Activated naive CD8-positive, alpha-beta T cell treated with anti-CD3 and anti-CD28 coated beads, Interleukin-2, amount 10 ng/mL, durations not matched to agents 7 days and 5 days (primary cell): ENCODE measurements around the gene GPR3. TPM values are rescaled to one million over a fixed set of nuclear protein-coding genes. Genes with fewer than 3 reads are reported as not detected.
A peak's percentile ranks its signal among the peaks of the same experiment; 100 is the strongest.

Experiments used
- ATAC-seq: fragments of 150-1000 bp; cut with Tn5 transposase; one replicate; pipeline ENCODE4 v1.10.0; 2021; ENCODE audit warnings: low read depth, moderate library complexity
- POLR2A ChIA-PET: fragments of 350-600 bp; sonication (Branson Sonifier 250); formaldehyde crosslinking; loops from one replicate; lab custom pipeline; 2021; ENCODE audit warnings: antibody characterized with exemption; lab: Charles Lee
- DNase-seq: peaks from one replicate; pipeline ENCODE4 v3.0.0; 2021
- H3K27ac Mint-ChIP-seq: one replicate; pipeline ENCODE4 v1.8.0; 2022; ENCODE audit warnings: mild to moderate bottlenecking, mixed read lengths
- H3K27me3 Mint-ChIP-seq: one replicate; pipeline ENCODE4 v1.8.0; 2022; ENCODE audit warnings: mild to moderate bottlenecking, moderate library complexity, mixed read lengths
- H3K36me3 Mint-ChIP-seq: one replicate; pipeline ENCODE4 v1.8.0; 2021; ENCODE audit warnings: mild to moderate bottlenecking, mixed read lengths
- H3K4me1 Mint-ChIP-seq: one replicate; pipeline ENCODE4 v1.8.0; 2021; ENCODE audit warnings: mixed read lengths
- H3K4me3 Mint-ChIP-seq: one replicate; pipeline ENCODE4 v1.8.0; 2022; ENCODE audit warnings: mild to moderate bottlenecking, moderate library complexity, mixed read lengths
- H3K9me3 Mint-ChIP-seq: one replicate; pipeline ENCODE4 v1.8.0; 2021; ENCODE audit warnings: mixed read lengths
- total RNA-seq, 2 experiments: library from RNA; stranded (reverse); gene quantifications; one replicate each; pipeline ENCODE4 v1.2.3, GENCODE V29; 2021

GPR3 gene
- total RNA-seq, 2 experiments from 2014 or later: 0.42 to 0.43 TPM

DNA sequence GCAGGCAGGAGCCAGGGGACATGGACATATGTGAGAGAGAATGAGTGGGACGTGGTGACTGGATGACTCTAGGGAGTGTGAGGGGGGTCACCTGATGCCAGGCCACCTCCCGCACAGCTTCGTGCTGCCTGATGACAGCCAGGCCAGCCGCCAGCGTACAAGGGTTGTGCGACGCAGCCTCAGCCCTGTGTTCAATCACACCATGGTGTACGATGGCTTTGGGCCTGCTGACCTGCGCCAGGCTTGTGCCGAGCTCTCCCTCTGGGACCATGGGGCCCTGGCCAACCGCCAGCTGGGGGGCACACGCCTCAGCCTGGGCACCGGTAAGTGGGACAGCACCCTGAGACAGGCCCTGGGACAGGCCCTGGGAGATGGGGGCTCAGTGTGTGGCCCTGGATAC lies 39.3 kb upstream of the GPR3 start:
- peaks cover 13% of the 10 kb centered on the region for H3K4me1 Mint-ChIP-seq
- POLR2A ChIA-PET: interaction anchor here (1.3 to 1.5 kb wide), 2 partner anchors 10 to 12 kb away, joined by 3 to 5 read pairs; no protein-coding TSS in a partner anchor
- H3K27me3 Mint-ChIP-seq: no peaks in the 10 kb centered on the region
- H3K36me3 Mint-ChIP-seq: peaks cover under 1% of the 10 kb centered on the region
- no peak overlapping the region for H3K4me3 Mint-ChIP-seq
- H3K27ac Mint-ChIP-seq: no peak overlapping the region
- DNase-seq (no peak), ATAC-seq (no peak)
- H3K9me3 Mint-ChIP-seq: no peaks in the 10 kb centered on the region

DNA sequence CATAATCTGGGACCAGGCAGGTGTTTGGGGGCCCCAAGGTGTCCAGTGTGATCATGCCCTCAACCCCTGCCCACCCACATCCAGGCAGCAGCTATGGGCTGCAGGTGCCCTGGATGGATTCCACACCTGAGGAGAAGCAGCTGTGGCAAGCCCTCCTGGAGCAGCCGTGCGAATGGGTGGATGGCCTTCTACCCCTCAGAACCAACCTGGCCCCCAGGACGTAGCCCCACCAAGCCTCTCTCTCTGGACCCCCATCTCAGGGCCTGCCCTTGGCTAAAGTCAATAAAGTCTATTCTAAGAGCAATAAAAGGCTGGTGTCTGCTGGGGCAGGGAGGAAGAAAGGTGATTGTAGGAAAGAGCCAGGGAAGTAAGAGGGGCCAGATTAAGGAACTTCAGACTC lies 38.8 kb upstream of the GPR3 start:
- peaks cover 13% of the 10 kb centered on the region for H3K4me1 Mint-ChIP-seq
- no peaks in the 10 kb centered on the region for H3K27me3 Mint-ChIP-seq
- no peak overlapping the region for H3K27ac Mint-ChIP-seq
- no peaks in the 10 kb centered on the region for H3K9me3 Mint-ChIP-seq
- POLR2A ChIA-PET: interaction anchor here (0.7 to 4.2 kb wide), 4 partner anchors 9 to 180 kb away, joined by 3 to 29 read pairs (median 4); no protein-coding TSS in a partner anchor
- ATAC-seq (no peak), DNase-seq (no peak)
- no peaks in the 10 kb centered on the region for H3K36me3 Mint-ChIP-seq
- no peak overlapping the region for H3K4me3 Mint-ChIP-seq

DNA sequence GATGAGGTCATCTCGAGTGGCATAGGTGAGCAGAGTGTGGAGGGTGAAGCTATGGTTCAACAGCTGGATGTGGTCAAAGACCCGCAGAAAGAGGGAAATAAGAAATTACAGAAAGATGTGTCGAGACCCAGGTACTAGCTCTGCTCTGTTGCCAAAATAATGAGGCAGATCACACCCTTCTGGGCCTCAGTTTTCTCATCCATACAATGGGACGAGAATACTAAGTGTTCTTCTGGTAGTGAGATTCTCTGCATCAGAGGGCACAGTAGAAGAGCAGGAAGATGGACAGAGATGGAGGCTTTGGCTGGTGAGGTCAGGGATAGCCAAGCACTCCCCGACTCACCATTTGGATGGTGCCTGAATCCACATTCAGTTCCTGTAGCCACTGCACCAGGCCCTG lies 36.7 kb upstream of the GPR3 start:
- Mint-ChIP-seq H3K36me3 (no peaks in the 10 kb centered on the region), H3K27ac (peak overlapping the region; percentile 86), H3K27me3 (peaks cover 6% of the 10 kb centered on the region), H3K4me3 (no peak overlapping the region), H3K4me1 (peaks cover 27% of the 10 kb centered on the region), H3K9me3 (no peaks in the 10 kb centered on the region)
- no peak for DNase-seq
- ATAC-seq: no peak
- POLR2A ChIA-PET: interaction anchor here (1.1 to 4.2 kb wide), 4 partner anchors 10 to 31 kb away, joined by 3 to 29 read pairs (median 14); partner anchors contain the start of genes MAP3K6 and SYTL1

DNA sequence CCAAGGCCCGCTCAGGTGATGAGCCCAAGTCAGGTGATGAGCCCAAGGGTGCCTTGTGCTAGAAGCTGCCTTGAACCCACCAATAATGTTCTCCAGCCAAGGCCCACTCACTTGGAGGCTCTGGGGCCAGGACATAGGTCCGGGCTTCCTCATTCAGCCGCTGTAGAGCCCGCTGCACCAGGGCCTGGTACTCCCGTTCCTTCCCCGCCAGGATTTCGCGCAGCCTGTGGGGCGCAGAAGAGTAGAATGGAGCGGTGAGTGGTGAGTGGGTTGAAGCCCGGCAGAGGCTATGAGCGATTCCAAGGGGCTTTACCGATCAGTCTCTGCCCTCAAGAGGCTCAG lies 36.2 kb upstream of the GPR3 start:
- POLR2A ChIA-PET: interaction anchor here (1.1 to 4.2 kb wide), 4 partner anchors 9 to 32 kb away, joined by 3 to 29 read pairs (median 14); partner anchors contain the start of genes MAP3K6 and SYTL1
- DNase-seq: no peak
- Mint-ChIP-seq H3K9me3 (no peaks in the 10 kb centered on the region), H3K27me3 (peaks cover 6% of the 10 kb centered on the region), H3K4me3 (peak overlapping the region; percentile 48), H3K27ac (peak overlapping the region; percentile 86), H3K4me1 (peaks cover 27% of the 10 kb centered on the region), H3K36me3 (no peaks in the 10 kb centered on the region)
- no peak for ATAC-seq

DNA sequence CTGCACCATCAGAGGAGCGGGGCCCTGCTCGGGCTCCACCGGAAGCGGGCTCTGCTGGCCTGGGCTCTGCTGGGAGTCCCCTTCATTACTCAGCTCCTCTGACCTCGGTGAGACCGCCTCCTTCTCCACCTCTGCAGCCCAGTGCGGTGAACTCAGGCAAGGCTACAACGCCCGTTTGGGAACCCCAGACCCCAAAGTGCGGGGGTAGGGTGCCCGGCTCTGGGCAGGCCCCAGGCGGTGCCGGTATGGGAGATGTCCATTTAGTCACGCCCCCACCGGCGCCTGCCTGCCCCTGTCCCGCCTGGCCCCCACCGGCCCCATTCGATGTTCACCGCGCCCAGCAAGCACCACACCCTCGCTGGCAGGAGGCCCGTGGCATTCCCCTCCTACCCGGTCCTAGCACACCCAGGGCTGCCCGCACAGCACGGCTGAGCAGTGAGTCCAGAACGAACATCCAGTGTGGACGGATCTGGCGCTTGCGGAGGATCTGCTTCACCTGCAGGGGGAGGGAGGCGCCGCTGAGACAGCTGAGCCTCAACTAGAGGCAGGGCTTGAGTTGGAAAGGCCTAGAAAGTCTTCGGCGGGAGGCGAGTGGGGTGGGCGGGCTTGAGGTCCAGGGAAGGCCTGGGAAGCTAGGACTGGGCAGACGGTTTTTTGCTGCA lies 35.7 kb upstream of the GPR3 start:
- peak; percentile 49 for DNase-seq
- H3K9me3 Mint-ChIP-seq: no peaks in the 10 kb centered on the region
- peaks cover 27% of the 10 kb centered on the region for H3K4me1 Mint-ChIP-seq
- H3K27ac Mint-ChIP-seq: peak overlapping the region; percentile 86
- peak overlapping the region; percentile 78 for H3K4me3 Mint-ChIP-seq
- H3K27me3 Mint-ChIP-seq: peaks cover 6% of the 10 kb centered on the region
- H3K36me3 Mint-ChIP-seq: no peaks in the 10 kb centered on the region
- POLR2A ChIA-PET: interaction anchor here (1.0 to 4.2 kb wide), 14 partner anchors 8 to 248 kb away, joined by 3 to 29 read pairs (median 4); partner anchors contain the start of genes MAP3K6 and SYTL1
- ATAC-seq: peak; percentile 23

DNA sequence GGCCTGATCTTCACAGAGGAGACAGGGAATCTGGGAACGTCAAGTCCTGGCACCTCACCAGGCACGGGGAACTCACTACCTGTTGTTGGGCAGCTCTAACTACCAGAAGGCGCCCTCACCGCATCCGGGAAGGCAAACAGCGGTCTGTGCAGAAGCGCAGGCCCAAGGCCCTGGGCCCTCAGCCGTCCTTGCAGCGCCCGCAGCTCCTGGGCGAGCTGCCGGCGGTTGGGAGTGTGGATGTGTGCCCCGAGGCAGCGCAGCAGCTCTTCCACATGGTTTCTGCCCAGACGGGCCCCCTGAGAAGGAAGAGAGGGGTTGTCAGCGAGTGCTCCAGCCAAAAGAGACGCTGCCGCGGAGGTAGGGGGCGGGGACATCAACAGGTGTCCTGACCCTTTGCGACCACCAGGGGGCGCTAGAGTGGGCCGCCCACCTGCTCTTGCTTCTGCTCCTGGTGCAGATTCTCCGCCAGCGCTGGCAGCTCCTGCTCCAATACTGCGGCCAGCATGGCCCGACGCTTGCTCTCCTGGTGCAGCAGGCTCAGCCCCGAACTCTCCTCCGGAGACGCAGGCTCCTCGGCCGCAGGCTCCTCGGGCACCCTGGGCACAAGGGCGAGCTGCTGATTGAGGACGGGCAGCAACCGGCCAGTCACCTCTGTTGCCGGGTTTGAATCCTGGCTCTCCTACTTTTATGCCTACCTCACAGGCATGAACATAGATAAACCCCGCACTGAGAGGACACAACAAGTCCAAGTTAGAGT lies 35.0 kb upstream of the GPR3 start:
- H3K27ac Mint-ChIP-seq: peak overlapping the region; percentile 86
- H3K4me1 Mint-ChIP-seq: peaks cover 27% of the 10 kb centered on the region
- POLR2A ChIA-PET: interaction anchor here (0.5 to 4.2 kb wide), 13 partner anchors 9 to 247 kb away, joined by 3 to 29 read pairs (median 4); partner anchors contain the start of genes MAP3K6 and SYTL1
- no peaks in the 10 kb centered on the region for H3K9me3 Mint-ChIP-seq
- ATAC-seq (peak; percentile 71), DNase-seq (peak; percentile 89)
- peaks cover 6% of the 10 kb centered on the region for H3K27me3 Mint-ChIP-seq
- H3K4me3 Mint-ChIP-seq: peak overlapping the region; percentile 78
- H3K36me3 Mint-ChIP-seq: no peaks in the 10 kb centered on the region

DNA sequence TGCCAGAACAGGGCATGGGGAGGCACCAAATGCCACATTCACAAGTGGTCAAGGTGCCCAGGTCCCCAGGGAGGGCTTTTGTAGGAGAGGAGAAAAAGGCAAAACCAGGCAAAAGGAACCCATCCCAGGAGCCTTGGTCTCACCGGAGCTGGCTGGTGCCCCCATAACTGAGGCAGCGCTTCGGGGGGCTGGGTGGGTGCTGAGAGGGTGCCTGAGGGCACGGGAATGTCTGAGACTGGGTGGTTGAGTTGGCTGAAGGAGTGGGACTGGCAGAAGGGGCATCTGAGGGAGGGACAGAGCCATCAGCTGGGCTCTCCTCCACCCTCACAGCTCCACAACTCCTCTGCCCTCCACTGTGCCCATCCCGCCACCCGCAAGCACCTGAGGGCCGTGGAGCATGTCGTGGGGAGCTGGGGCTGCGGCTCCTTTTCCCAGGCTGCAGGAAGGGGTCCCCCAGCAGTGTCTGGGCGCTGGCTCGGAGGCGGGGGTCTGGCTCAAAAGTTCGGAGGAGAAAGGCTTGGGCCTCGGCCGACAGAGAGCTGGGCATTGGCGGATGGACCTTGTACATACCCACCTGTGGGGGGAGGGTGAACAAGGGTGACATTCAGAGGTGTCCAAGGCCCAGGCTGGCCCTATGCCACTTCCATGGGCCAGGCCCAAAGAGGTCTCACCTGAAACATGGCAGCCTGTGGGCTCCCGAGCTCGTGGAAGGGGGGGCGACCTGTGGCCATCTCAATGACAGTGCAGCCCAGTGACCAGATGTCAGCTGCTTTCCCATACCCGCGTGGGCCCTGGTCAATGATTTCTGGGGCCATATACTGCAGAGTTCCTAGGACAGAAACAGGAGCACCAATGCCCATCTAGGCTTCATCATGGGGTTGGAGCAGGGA lies 34.1 kb upstream of the GPR3 start:
- Mint-ChIP-seq H3K27ac (no peak overlapping the region), H3K27me3 (peaks cover 6% of the 10 kb centered on the region), H3K9me3 (no peaks in the 10 kb centered on the region), H3K4me1 (peaks cover 27% of the 10 kb centered on the region), H3K36me3 (no peaks in the 10 kb centered on the region), H3K4me3 (no peak overlapping the region)
- ATAC-seq (no peak), DNase-seq (no peak)
- POLR2A ChIA-PET: interaction anchor here (0.6 to 3.6 kb wide), 10 partner anchors 8 to 247 kb away, joined by 3 to 23 read pairs (median 4); partner anchors contain the start of genes MAP3K6 and SYTL1

DNA sequence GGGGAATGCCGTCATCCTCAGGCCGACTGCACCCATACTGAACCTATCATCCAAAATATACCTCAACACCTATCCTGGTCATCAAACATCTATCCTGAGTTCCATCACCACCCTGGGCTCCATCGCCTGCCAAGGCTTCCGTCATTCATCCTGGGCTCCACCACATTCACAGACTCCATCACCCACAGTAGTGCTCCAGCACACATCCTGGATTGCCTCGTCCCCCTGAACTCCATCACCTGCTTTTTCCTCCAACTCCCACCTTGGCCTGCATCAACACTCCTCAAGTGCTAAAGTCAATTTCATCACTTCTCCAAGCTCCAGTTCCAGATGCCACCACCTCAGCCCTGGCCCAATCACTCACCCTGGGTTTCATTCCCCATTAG lies 33.5 kb upstream of the GPR3 start:
- ATAC-seq: no peak
- H3K27ac Mint-ChIP-seq: peak overlapping the region; percentile 17
- H3K27me3 Mint-ChIP-seq: peaks cover 6% of the 10 kb centered on the region
- DNase-seq: no peak
- H3K9me3 Mint-ChIP-seq: no peaks in the 10 kb centered on the region
- no peaks in the 10 kb centered on the region for H3K36me3 Mint-ChIP-seq
- peak overlapping the region; percentile 1 for H3K4me3 Mint-ChIP-seq
- H3K4me1 Mint-ChIP-seq: peaks cover 31% of the 10 kb centered on the region
- POLR2A ChIA-PET: interaction anchor here (0.6 to 3.6 kb wide), 4 partner anchors 14 to 17 kb away, joined by 3 to 23 read pairs (median 4); partner anchors contain the start of gene SYTL1

DNA sequence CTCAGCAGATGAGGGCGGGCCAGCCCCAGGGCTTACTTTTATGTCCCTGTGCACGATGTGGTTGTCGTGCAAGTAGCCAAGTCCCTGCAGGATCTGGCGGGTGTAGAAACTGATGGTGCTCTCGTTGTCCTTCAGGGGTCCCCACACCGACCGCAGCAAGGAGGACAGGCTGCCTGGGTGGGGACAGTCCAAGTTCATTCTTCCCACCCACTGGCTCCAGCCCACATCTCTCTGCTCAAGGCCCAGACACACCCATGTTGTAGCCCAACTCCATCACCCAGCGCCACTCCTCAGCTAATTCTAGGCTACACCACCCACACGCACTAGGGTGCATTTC lies 32.6 kb upstream of the GPR3 start:
- H3K27me3 Mint-ChIP-seq: peaks cover 6% of the 10 kb centered on the region
- H3K36me3 Mint-ChIP-seq: no peaks in the 10 kb centered on the region
- POLR2A ChIA-PET: interaction anchor here (1.0 to 1.6 kb wide), 2 partner anchors 15 to 18 kb away, joined by 3 to 4 read pairs; partner anchors contain the start of gene SYTL1
- DNase-seq (no peak), ATAC-seq (no peak)
- H3K9me3 Mint-ChIP-seq: no peaks in the 10 kb centered on the region
- H3K4me1 Mint-ChIP-seq: peaks cover 31% of the 10 kb centered on the region
- H3K27ac Mint-ChIP-seq: peak overlapping the region; percentile 61
- peak overlapping the region; percentile 63 for H3K4me3 Mint-ChIP-seq

DNA sequence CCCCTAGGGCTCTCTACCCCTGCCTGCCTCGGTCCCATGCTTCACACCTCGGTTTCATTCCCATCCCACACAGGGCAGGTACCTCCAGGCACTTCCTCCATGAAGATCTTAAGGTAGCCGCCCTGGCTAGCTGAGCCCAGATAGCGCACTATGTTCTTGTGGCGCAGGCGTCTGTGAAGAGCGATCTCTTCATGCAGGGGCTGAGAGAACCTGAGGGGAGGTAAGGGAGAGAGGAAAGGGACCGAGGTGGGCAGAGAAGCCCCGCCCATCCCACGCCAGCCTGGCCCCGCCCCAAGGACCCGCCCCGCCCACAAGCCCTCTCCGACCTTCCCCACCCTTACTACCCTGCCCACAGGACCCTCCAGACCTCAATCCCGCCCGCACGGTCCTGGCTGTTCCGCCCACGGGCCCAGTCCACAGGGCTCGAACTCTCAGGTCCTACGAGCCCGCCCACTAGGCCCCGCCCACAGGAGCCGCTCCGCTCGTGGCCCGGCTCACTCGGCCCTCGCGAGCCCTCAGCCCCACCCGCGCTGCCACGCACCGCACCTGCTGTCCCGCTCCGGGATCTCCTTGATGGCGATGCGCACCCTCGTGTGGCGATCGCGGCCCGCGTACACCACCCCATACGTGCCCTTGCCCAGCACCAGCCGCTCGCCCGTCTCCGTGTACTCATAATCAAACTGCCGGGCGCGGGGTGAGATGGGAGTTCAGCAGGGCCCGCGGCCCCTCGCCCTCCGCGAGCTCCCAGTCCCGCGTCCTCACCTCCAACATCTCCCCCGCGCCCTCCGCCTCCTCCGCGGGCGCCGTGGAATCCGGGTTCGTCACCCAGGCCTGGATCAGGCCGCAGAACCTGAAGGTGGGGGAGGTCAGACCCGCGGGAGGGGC lies 32.0 kb upstream of the GPR3 start:
- Mint-ChIP-seq H3K9me3 (no peaks in the 10 kb centered on the region), H3K27ac (peak overlapping the region; percentile 61), H3K4me3 (peak overlapping the region; percentile 63), H3K36me3 (no peaks in the 10 kb centered on the region), H3K27me3 (peaks cover 6% of the 10 kb centered on the region), H3K4me1 (peaks cover 35% of the 10 kb centered on the region)
- POLR2A ChIA-PET: interaction anchor here (1.0 to 1.6 kb wide), 2 partner anchors 15 to 18 kb away, joined by 3 to 4 read pairs; partner anchors contain the start of gene SYTL1
- DNase-seq (peak; percentile 65), ATAC-seq (peak; percentile 4)

DNA sequence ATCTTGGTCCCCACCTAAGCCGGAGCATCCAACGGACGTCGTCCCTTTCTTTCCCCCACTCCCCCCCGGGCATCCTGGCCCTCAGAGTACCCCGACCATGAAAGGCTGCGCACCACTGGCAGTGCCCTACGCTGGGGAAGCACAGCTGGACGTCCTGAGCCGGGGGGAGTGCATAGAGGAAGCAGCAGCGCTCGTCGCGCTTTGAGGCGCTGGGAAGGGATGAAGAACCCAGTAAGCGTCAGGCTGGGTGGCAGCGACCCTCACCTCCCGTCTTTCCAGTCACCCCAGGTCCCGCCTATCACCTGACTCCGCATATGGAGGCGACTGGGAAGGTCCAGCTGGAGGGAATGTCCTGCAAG lies 31.4 kb upstream of the GPR3 start:
- DNase-seq (no peak), ATAC-seq (no peak)
- Mint-ChIP-seq H3K36me3 (no peaks in the 10 kb centered on the region), H3K4me1 (peaks cover 34% of the 10 kb centered on the region), H3K27me3 (peaks cover 6% of the 10 kb centered on the region), H3K9me3 (no peaks in the 10 kb centered on the region), H3K4me3 (peak overlapping the region; percentile 19), H3K27ac (no peak overlapping the region)
- POLR2A ChIA-PET: no interaction called here

DNA sequence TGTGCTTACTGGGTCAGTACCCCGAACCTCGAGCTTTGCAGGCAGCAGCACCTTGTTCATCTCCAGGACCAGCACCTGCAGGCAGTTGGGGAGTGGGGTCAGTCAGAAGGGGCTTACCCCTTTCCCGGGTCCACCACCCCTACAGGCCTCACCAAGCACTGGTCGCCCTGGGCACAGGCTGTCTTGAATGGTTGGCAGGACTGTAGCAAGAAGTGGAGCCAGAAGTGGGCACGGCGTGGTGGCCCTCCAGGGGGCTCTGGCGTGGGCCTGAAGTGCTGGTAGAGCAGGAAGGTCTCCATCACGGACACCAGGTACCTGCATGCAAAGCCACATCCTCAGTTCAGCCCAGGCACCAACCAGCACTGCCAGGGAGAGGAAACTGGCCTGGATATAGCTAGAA lies 30.9 kb upstream of the GPR3 start:
- Mint-ChIP-seq H3K9me3 (no peaks in the 10 kb centered on the region), H3K27ac (no peak overlapping the region), H3K27me3 (peaks cover 6% of the 10 kb centered on the region), H3K4me3 (no peak overlapping the region), H3K36me3 (no peaks in the 10 kb centered on the region), H3K4me1 (peaks cover 30% of the 10 kb centered on the region)
- no peak for DNase-seq
- no peak for ATAC-seq
- POLR2A ChIA-PET: no interaction called here
